GM10248 (cell line): Measurements from ENCODE around the gene NTSR1.

ENCODE experiments used
- CTCF ChIA-PET: fragments of 300-600 bp; sonication (Branson Sonifier 250); formaldehyde crosslinking; extraction: SDS; loops from one replicate; lab custom pipeline; 2021; ENCODE audit warnings: antibody characterized with exemption; lab: Yijun Ruan, JAX
- POLR2A ChIA-PET: fragments of 350-650 bp; sonication (Branson Sonifier 250); formaldehyde crosslinking; extraction: SDS; loops from one replicate; lab custom pipeline; 2020; ENCODE audit warnings: antibody characterized with exemption; lab: Yijun Ruan, JAX
- DNase-seq: peaks from one replicate; pipeline ENCODE4 v3.0.0; 2012; ENCODE audit errors: extremely low spot score
- CTCF ChIP-seq: IDR thresholded peaks from 2 replicates; pipeline ENCODE4 v1.5.1; 2012; ENCODE audit warnings: mild to moderate bottlenecking, low read depth; ENCODE audit errors: extremely low read depth, missing control alignments, control extremely low read depth

NTSR1 gene

DNA sequence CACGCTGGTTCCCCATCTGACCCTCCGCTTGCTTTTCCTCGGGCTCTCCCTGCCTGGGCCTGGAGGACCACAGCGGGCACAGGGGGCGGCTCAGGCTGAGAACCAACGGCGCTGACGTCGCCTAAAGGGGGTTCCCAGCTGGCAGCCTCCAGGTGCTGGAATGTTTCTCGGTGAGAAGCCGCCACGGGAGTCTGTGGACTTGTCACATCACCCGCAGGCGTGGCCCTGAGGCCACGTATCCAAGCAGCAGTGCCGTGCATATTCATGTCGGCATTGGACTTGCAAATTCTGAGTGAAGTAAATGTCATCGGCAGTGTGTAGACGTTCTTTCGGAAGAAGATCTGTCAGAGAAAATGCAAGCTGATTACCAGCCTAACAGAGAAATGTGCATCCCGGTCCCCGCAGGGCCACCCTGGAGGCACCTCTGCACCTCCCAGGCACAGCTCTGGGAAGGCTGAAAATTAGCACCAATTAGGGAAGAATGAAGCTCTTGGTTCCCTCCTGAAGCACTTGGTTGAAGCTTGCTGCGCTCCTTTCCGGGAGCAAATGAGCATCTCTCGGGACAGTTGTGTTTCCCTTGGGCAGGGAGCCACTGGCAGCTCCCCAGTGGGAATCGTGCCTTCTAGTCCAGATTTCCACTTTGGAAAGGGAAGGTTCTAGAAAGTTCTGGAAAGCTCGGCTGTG is 24.3 kb downstream of the NTSR1 start:
- POLR2A ChIA-PET: no interaction called here
- DNase-seq: no peak
- TF ChIP-seq CTCF: no peak
- CTCF ChIA-PET: no interaction called here

- TF ChIP-seq CTCF: no peak
- ChIA-PET CTCF (no interaction called here), POLR2A (no interaction called here)
- no peak for DNase-seq
Observed at GRCh38 chr20:62733526-62733842, 24.8 kb downstream of the NTSR1 start.

DNA sequence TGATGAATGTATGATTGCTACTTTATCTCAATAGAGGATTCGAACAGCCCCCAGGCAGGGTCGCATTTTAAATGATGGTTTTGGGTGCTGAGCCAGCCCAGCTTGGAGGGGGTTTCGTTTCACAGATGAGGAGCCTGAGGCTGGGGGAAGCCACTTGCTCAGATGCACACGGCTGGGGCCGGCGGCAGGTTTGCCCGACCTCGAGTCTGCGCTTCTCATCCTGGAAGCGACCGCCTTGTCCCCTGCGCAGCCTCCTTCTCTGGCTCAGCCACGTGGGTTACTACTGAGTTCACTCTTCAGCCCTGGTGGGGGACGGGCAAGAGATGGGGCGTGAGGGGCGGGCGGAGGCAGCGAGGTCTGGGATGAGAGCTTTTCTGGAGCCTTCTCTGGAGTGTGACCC is 25.3 kb downstream of the NTSR1 start:
- ChIA-PET CTCF (no interaction called here), POLR2A (no interaction called here)
- TF ChIP-seq CTCF: no peak
- DNase-seq: no peak

- DNase-seq: no peak
- ChIA-PET POLR2A (no interaction called here), CTCF (no interaction called here)
Observed at GRCh38 chr20:62734326-62734725, 25.7 kb downstream of the NTSR1 start.

DNA sequence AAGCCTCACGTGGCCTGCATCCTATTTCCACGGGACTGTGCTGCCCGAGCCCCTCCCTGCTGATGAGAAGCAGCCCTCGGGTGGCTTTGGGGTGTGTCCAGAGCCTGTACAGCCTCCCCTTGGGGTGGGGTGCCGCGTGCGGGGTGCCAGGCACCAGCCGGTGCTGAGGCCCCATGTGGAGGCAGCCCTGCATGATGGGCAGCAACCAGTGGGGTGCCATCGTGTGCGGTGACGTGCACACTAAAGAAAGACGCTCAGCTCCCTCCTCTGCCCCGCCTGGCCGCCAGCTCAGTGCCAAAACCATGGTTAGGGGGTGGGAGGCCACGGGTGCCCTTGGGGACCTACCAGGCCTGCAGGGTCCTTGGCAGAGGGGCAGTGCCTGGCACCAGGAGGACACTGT is 26.2 kb downstream of the NTSR1 start:
- no peak for DNase-seq
- POLR2A ChIA-PET: no interaction called here
- TF ChIP-seq CTCF: no peak
- CTCF ChIA-PET: no interaction called here

More at GRCh38 chr20:62734326-62734725, 25.7 kb downstream of the NTSR1 start:
- TF ChIP-seq CTCF: no peak

- TF ChIP-seq CTCF: no peak
- CTCF ChIA-PET: no interaction called here
- POLR2A ChIA-PET: no interaction called here
- DNase-seq: no peak
Observed at GRCh38 chr20:62735331-62735821, 26.7 kb downstream of the NTSR1 start.
